DND-41 (cell line): ENCODE data around the gene SLC6A7.

Source experiments
- ATAC-seq: fragments of 200-7000 bp; cut with Tn5 transposase; 3 replicates; pipeline ENCODE4 v1.9.1; 2021; ENCODE audit warnings: low read depth; ENCODE audit not compliant: insufficient read depth
- DNase-seq: peaks from one replicate; pipeline ENCODE4 v3.0.0-alpha.2; 2020
- H2AFZ ChIP-seq: 2 replicates; pipeline ENCODE4 v1.6.0; 2012; ENCODE audit warnings: low read depth, low read length
- H3K27ac ChIP-seq: 2 replicates; pipeline ENCODE4 v1.5.1; 2012; ENCODE audit warnings: low read length, inconsistent platforms
- H3K27me3 ChIP-seq: fragments of 200-600 bp; sonication (generic); 2 replicates; pipeline ENCODE4 v1.6.0; 2012; ENCODE audit warnings: low read length, mild to moderate bottlenecking, inconsistent platforms; ENCODE audit not compliant: insufficient read depth, poor library complexity
- H3K36me3 ChIP-seq: 2 replicates; pipeline ENCODE4 v1.5.1; 2012; ENCODE audit warnings: low read length, inconsistent platforms; ENCODE audit not compliant: insufficient read depth
- H3K4me1 ChIP-seq: 2 replicates; pipeline ENCODE4 v1.5.1; 2012; ENCODE audit warnings: mild to moderate bottlenecking, low read length; ENCODE audit not compliant: insufficient read depth
- H3K4me2 ChIP-seq: 2 replicates; pipeline ENCODE4 v1.6.0; 2012; ENCODE audit warnings: mild to moderate bottlenecking, moderate library complexity, low read length, inconsistent platforms; ENCODE audit not compliant: insufficient read depth
- H3K4me3 ChIP-seq, 2 experiments: fragments of 200-600 bp in 1 of 2; shearing (Covaris generic) in 1 of 2; 2 replicates each; pipeline ENCODE4 v1.5.1; 2012 to 2016; ENCODE audit warnings: inconsistent platforms in 2 of 2, low read length in 2 of 2, mild to moderate bottlenecking in 2 of 2, low read depth in 1 of 2, moderate library complexity in 1 of 2
- H3K79me2 ChIP-seq: 2 replicates; pipeline ENCODE4 v1.6.0; 2012; ENCODE audit warnings: low read length, inconsistent platforms; ENCODE audit not compliant: insufficient read depth
- H3K9ac ChIP-seq: 2 replicates; pipeline ENCODE4 v1.6.0; 2012; ENCODE audit warnings: low read depth, mild to moderate bottlenecking, inconsistent platforms, low read length, moderate library complexity
- H3K9me3 ChIP-seq: 2 replicates; pipeline ENCODE4 v1.5.1; 2012; ENCODE audit warnings: low read length, moderate library complexity, mild to moderate bottlenecking, inconsistent platforms; ENCODE audit not compliant: insufficient read depth, severe bottlenecking
- H4K20me1 ChIP-seq: 2 replicates; pipeline ENCODE4 v1.6.0; 2012; ENCODE audit warnings: low read length; ENCODE audit not compliant: insufficient read depth
- CTCF ChIP-seq: IDR thresholded peaks from 2 replicates; pipeline ENCODE4 v1.5.1; 2012; ENCODE audit warnings: borderline replicate concordance, low read length, moderate library complexity, mild to moderate bottlenecking; ENCODE audit not compliant: poor library complexity, severe bottlenecking; ENCODE audit errors: extremely low read depth
- EZH2 ChIP-seq: IDR thresholded peaks from 3 replicates; pipeline ENCODE4 v1.6.1; 2012; ENCODE audit warnings: borderline replicate concordance, low read depth, mild to moderate bottlenecking, moderate library complexity, low read length, inconsistent platforms; ENCODE audit not compliant: severe bottlenecking

Gene SLC6A7

GRCh38 chr5:150176745-150177477 is 13.0 kb upstream of the SLC6A7 start:
- DNase-seq, result no peak
- Histone ChIP-seq H3K4me1 (no peaks in the 10 kb centered on the region), H3K27ac (no peak overlapping the region), H3K9me3 (no peaks in the 10 kb centered on the region), H3K4me2 (no peak overlapping the region), H4K20me1 (no peaks in the 10 kb centered on the region), H3K27me3 (no peaks in the 10 kb centered on the region), H2AFZ (no peak overlapping the region), H3K4me3 (no peak overlapping the region), H3K9ac (no peak overlapping the region), H3K79me2 (no peaks in the 10 kb centered on the region), H3K36me3 (no peaks in the 10 kb centered on the region)
- no peak for TF ChIP-seq CTCF
- no peak for TF ChIP-seq EZH2
- no peak for ATAC-seq

- ATAC-seq, result no peak
- no peaks in the 10 kb centered on the region for H4K20me1 ChIP-seq
- H3K36me3 ChIP-seq, result no peaks in the 10 kb centered on the region
- peaks cover 6% of the 10 kb centered on the region for H3K27me3 ChIP-seq
- H3K9me3 ChIP-seq, result no peaks in the 10 kb centered on the region
- H3K4me2 ChIP-seq, result no peak overlapping the region
- no peaks in the 10 kb centered on the region for H3K4me1 ChIP-seq
- H3K9ac ChIP-seq, result no peak overlapping the region
- H2AFZ ChIP-seq, result no peak overlapping the region
- H3K27ac ChIP-seq, result no peak overlapping the region
- no peak for DNase-seq
- TF ChIP-seq EZH2, result no peak
- no peak for TF ChIP-seq CTCF
- H3K79me2 ChIP-seq, result no peaks in the 10 kb centered on the region
- H3K4me3 ChIP-seq, result no peak overlapping the region
Observed at GRCh38 chr5:150177721-150178120, 12.1 kb upstream of the SLC6A7 start.

GRCh38 chr5:150178262-150178661 is 11.6 kb upstream of the SLC6A7 start:
- Histone ChIP-seq H2AFZ (no peak overlapping the region), H3K4me3 (no peak overlapping the region), H3K27ac (no peak overlapping the region), H3K79me2 (no peaks in the 10 kb centered on the region), H3K36me3 (no peaks in the 10 kb centered on the region), H3K9me3 (no peaks in the 10 kb centered on the region), H3K9ac (no peak overlapping the region), H3K4me2 (no peak overlapping the region), H4K20me1 (no peaks in the 10 kb centered on the region), H3K27me3 (peaks cover 9% of the 10 kb centered on the region), H3K4me1 (no peaks in the 10 kb centered on the region)
- no peak for TF ChIP-seq EZH2
- TF ChIP-seq CTCF, result no peak
- no peak for DNase-seq
- no peak for ATAC-seq
